Hepatic stellate cell (primary cell): ENCODE results near the gene ATP2B2.

ENCODE experiments used
- DNase-seq: peaks from one replicate; pipeline ENCODE4 v3.0.0; 2011; ENCODE audit warnings: low spot score

ATP2B2 gene

GRCh38 chr3:10529809-10530208, 24.4 kb upstream of the ATP2B2 start:
- DNase-seq: no peak

- DNase-seq: no peak
Measured at GRCh38 chr3:10528046-10528445, 22.7 kb upstream of the ATP2B2 start.

DNA sequence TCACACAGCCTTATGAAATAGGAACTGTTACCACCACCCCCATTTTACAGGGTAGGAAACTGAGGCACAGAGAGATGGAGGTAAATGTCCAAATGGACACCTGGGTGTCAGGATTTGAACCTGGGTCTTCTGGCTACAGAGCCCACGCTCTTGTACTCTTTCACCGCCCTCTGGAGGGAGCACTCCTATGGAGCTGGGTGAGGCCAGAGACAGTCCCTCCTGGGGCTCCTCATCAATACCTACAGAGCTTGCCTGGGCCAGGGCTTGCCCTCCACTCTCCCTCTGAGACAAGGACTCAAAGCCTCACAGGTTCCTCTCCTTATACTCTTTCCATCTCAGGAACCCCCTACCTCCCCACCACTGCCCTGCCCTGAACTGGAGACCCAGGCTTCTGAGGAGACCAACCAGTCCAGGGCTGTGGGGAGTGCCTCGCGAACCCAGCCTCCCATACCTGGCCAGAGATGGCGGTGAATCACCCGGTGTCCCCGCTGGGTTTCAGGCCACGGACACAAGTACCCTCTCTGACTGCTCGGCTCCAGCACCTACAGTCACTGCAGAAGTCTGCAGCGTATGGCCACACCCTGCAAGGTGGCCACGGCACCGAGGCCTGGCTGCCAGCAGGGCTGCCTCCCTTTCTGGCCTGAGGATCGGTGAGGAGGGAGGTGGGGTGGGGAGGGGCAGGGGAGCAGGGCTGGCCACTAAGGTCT, 22.1 kb upstream of the ATP2B2 start:
- DNase-seq: no peak

DNA sequence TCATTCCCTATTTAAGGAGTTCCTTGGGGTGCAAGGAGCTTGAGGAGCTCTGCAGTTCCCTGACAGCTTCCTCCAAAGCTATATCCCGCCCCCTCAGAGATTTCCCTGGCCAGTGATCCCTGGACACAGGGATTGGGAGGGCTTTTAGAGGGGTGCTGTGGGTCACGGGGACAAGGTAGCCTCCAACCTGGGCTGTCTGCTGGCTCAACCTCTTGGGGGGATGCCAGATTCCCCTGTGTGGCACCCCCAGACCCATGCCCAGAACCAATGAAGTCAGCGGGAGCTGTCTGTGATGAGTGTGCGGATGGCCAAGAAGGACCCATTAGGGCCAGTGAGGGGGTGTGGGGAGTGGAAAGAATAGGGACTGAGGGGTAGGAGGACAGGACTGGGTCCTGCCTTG, 21.0 kb upstream of the ATP2B2 start:
- no peak for DNase-seq

GRCh38 chr3:10524799-10525301, 19.5 kb upstream of the ATP2B2 start:
- DNase-seq: no peak

DNA sequence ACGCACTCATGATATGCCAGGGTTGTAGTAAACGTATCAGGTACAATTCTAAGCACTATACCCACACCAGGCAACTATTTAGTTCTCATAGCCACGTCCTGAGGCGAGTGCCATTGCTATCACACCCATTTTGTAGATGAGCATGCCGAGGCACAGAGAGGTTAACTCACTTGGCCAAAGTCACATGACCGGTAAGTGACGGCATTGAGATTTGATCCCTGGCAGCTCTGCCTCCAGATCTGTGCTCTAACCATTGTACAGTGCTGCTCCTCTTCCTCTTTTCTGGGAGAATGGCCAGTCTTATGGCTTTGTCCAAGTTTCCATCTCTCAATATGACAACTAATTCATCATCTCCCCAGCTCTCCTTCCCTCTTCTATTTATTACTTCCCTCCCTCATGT, 18.9 kb upstream of the ATP2B2 start:
- no peak for DNase-seq

DNA sequence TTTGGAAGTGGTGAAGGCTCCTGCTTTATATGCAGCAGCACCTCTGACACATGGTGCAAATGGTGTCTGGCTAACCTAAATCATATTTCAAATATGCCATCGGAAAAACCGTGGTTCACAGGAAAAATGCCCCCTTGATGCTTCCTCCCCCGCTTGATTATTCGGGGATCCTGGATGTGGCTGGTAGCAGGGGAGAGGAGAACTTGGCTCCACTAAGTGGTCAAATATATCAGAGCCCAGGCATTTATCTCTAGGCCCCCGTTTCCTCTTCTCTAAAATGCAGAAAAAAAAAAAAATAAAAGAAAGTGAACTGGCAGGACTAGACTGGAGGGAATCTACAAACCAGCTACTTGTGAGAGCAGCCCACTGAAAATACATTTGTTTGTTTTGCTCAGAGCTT, 18.2 kb upstream of the ATP2B2 start:
- DNase-seq: no peak

DNA sequence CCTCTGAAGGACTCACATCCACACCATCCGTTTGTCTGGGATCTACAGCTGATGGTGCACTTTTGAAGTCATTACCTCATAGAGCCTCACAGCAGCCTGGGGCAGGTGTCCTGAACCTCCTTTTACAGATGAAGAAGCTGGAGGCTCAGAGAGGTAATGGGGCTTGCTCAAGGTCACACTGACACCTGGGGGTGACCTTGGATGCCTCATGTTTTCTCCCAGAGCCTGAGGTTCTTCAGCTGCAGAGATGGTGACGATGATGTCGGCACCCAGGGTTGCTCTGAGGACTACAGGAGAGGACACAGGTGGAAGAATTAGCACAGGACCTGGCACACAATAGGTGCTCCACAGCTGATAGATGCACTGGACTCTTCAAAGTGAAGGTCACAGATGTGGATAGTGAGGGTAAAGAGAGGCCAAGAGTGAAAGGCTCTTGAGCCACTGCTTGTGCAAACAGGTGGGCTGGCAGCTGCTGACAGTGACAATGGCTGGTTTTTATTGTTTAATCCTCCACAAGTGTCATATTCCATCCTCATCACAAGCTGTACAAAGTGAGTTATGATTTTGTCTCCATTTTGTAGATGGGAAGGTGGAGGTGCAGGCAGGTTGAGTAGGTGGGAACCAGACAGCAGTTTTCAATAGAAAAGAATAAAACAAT, 17.4 kb upstream of the ATP2B2 start:
- DNase-seq: no peak

- no peak for DNase-seq
Measured at GRCh38 chr3:10521772-10522441, 16.5 kb upstream of the ATP2B2 start.

DNA sequence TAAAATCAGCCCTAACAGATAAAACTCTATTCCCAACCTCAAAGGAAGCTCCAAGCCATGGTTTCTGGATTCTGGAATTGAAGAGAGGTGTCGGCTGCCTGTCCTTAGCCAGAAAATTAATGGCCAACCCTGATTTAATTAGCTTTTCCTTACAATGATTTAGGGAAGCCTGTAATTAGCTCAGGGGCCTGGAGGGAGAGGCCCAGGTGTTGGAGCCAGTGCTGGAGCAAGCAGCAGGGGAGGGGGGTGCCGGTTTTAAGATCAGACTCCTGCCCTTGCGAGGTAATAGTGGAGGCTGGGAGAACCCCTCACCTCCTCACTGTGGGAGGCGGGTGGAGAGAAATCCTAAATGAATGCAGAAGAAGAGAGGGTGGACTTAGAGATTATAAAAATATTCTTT, 14.7 kb upstream of the ATP2B2 start:
- no peak for DNase-seq

DNA sequence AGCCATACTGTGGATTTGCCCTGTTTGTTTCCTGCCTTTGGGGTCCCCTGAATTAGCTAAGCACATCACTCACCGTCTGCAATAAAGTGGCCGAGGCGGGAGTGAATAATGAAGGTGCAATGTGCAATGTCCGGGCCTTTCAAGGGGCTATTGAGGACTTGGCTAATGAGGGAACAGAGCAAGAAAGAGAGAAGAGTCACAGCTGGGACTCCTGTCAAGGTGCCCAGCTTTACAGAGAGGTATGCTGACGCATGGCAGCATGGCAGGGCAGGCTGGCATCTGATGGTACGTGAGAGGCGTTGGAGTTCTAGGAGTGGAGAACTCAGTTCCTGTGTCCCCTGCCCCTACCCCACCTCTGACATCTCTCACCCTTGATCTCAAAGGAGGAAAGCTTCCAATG, 13.8 kb upstream of the ATP2B2 start:
- no peak for DNase-seq

DNA sequence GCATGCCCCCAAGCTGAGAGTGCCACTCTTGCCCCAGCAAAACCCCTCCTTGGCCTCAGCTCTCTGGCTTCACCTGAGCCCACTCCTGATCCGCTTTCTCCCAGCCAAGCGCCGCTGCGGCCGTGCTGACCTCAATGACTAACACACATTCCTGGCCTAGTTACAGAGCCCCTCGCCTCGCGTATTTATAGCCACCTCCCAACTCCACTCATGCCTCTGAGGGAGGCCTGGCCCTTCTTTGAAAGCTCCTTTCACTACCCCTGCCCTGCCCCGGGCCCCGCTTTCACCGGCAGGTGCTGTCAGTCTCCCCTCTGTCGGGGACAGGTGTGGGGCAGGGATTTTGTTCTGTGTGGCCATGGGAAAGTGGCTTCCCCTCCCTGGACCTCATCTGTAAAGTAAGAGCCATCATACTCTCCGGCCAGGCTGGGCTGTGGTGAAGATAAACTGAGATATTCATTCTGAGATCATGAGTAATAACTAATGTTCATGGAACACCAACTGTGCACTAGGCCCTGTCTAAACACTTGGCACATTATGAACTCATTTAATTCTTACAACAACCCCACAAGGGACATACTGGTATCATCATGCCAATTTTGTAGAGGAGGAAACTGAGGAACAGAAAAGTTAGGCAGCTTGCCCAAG, 13.2 kb upstream of the ATP2B2 start:
- no peak for DNase-seq

GRCh38 chr3:10517627-10518026, 12.2 kb upstream of the ATP2B2 start:
- no peak for DNase-seq

DNA sequence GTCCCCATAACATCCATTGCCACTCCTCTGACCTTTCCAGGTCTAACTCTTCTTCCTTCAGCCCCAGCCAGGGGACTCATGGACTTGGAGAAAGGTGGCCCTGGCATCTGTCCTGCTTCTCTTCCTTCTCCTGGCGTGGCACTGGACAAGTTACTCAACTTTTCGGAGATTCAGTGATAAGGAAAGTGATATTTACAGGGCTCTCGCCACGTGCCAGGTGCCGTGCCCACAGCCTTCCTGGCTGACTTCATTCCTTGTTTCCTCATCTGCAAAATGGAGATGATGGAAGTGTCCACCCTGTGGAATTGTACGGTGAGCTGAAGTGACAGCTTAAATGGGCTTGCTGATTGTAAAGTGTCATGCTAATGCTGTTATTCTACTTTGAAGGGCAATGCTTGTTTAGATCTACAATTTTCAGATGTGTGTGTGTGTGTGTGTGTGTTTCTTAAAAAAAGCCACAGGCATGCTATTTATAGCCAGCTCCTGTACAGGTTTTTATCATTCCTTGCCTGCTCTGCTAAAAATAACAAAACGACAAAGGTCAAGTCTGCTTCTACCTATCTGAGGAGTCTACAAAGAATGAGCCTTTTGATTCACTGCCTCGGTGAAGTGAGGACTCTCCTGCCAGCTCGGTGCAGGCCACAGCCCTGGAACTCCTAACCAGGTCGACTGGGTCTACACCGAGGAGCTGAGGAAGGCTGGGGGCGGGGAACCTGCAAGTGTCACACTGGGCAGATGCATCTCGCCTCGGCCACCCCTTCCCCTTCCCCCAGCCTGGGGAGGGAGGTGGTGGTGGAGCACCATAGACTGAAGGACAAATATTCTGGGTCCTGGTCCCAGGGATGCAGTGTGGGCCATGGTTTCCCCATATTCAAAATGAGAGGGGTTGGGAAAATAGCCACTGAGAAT, 11.4 kb upstream of the ATP2B2 start:
- DNase-seq: no peak

GRCh38 chr3:10515884-10516495, 10.6 kb upstream of the ATP2B2 start:
- no peak for DNase-seq

- no peak for DNase-seq
Measured at GRCh38 chr3:10515396-10515795, 10.0 kb upstream of the ATP2B2 start.

- no peak for DNase-seq
Measured at GRCh38 chr3:10514407-10515069, 9.2 kb upstream of the ATP2B2 start.

DNA sequence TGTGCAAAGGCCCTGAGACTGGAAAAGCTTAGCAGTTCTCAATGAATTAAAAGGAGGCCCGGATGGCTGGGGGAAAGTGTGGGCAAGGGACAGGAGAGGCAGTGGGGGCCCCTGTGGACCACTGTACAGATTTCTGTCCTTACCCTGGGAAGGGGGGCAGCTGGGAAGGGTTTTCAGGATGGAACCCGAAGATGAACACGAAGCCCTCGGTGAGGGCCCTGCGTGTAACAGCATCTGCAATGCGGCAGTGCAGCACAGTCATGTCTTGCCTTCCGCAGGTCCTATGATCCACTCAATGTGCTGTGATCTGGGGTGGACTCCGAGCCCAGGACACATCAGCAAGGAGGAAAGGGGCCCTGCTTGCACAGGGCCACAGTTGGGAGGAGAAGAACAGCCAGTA, 7.9 kb upstream of the ATP2B2 start:
- DNase-seq: no peak

GRCh38 chr3:10512687-10513086, 7.3 kb upstream of the ATP2B2 start:
- no peak for DNase-seq

DNA sequence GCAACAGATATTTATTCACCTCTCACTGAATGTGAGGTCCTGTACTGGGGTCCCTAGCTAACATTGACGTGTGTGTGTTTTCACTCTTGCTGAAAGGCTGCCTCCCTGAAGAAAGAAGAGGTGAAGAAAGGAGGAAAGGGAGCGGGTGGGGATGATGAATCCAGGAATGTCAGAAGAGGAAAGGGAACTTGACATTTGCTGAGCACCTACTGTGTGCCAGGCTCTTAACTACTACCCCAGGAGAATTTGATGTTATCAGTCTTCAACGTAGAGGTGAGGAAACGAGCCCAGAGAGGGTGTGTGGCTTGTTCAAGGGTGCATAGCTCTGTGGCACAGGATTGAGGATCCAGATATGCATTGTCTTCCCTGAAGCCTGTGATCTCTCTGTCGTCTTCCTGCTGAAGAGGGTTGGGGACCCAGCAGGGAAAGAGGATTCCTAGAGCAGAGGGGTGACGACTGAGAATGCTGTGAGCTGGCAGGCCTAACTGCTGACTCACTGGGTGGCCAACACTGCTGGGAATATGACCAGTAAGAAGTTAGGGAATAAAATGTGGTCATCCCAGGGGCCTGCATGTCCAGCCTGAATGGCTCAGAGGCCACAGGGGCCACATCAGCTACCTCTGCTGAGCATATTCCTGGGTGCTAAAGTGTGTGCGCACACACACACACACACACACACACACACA, 6.6 kb upstream of the ATP2B2 start:
- peak; percentile 54 for DNase-seq
